Keratinocyte (primary cell): ENCODE results near the gene PLAC1. TPM values are rescaled to one million over a fixed set of nuclear protein-coding genes. Genes with fewer than 3 reads are reported as not detected.

Experiments used
- DNase-seq: peaks from one replicate; pipeline ENCODE4 v3.0.0-alpha.2; 2011; ENCODE audit warnings: low read depth, missing footprints, low spot score
- FAIRE-seq: peaks from 2 replicates; lab custom pipeline; 2011; peaks lifted over from hg19 to GRCh38; lab: Jason Lieb, UNC
- H2AFZ ChIP-seq: 2 replicates; pipeline ENCODE4 v1.6.0; 2012; ENCODE audit warnings: low read length, control low read depth, inconsistent platforms; ENCODE audit not compliant: control insufficient read depth
- H3K27ac ChIP-seq: 2 replicates; pipeline ENCODE4 v1.5.1; 2011; ENCODE audit warnings: low read length; ENCODE audit not compliant: control insufficient read depth, insufficient read depth
- H3K27me3 ChIP-seq: 3 replicates; pipeline ENCODE4 v1.6.0; 2011; ENCODE audit warnings: low read length; ENCODE audit not compliant: control insufficient read depth, insufficient read depth; ENCODE audit errors: extremely low read depth
- H3K36me3 ChIP-seq, 2 experiments: 2 replicates in 1 of 2; 3 replicates in 1 of 2; pipeline ENCODE4 v1.5.1; 2011; ENCODE audit warnings: low read length in 2 of 2, mild to moderate bottlenecking in 1 of 2; ENCODE audit not compliant: control insufficient read depth in 2 of 2, insufficient read depth in 2 of 2; ENCODE audit errors: extremely low read depth in 1 of 2
- H3K4me1 ChIP-seq: 3 replicates; pipeline ENCODE4 v1.5.1; 2011; ENCODE audit warnings: low read length; ENCODE audit not compliant: control insufficient read depth, insufficient read depth; ENCODE audit errors: extremely low read depth
- H3K4me2 ChIP-seq: 3 replicates; pipeline ENCODE4 v1.6.0; 2011; ENCODE audit warnings: low read depth, low read length; ENCODE audit not compliant: control insufficient read depth, insufficient read depth; ENCODE audit errors: extremely low read depth
- H3K4me3 ChIP-seq, 3 experiments: fragments of 200-600 bp in 1 of 3; sonication (generic) in 1 of 3; 2 replicates in 2 of 3; 3 replicates in 1 of 3; pipeline ENCODE4 v1.5.1; 2011 to 2016; ENCODE audit warnings: low read length in 3 of 3, mild to moderate bottlenecking in 3 of 3, control low read depth in 2 of 3, inconsistent platforms in 1 of 3, low read depth in 1 of 3, mixed read lengths in 1 of 3, mixed run types in 1 of 3, moderate library complexity in 1 of 3; ENCODE audit not compliant: control insufficient read depth in 2 of 3, insufficient read depth in 2 of 3; ENCODE audit errors: extremely low read depth in 1 of 3
- H3K79me2 ChIP-seq: 2 replicates; pipeline ENCODE4 v1.6.0; 2012; ENCODE audit warnings: low read length; ENCODE audit not compliant: control insufficient read depth, insufficient read depth
- H3K9ac ChIP-seq: 3 replicates; pipeline ENCODE4 v1.6.0; 2011; ENCODE audit warnings: low read length; ENCODE audit not compliant: control insufficient read depth, insufficient read depth; ENCODE audit errors: extremely low read depth
- H3K9me1 ChIP-seq: 3 replicates; pipeline ENCODE4 v1.6.0; 2011; ENCODE audit warnings: low read length; ENCODE audit not compliant: control insufficient read depth, insufficient read depth; ENCODE audit errors: extremely low read depth
- H3K9me3 ChIP-seq: 2 replicates; pipeline ENCODE4 v1.5.1; 2012; ENCODE audit warnings: low read depth, low read length; ENCODE audit not compliant: control insufficient read depth
- H4K20me1 ChIP-seq: 3 replicates; pipeline ENCODE4 v1.6.0; 2011; ENCODE audit warnings: low read length; ENCODE audit not compliant: control insufficient read depth, insufficient read depth; ENCODE audit errors: extremely low read depth
- CTCF ChIP-seq, 3 experiments: IDR thresholded peaks in 1 of 3; conservative IDR thresholded peaks in 1 of 3; optimal IDR thresholded peaks in 1 of 3; 2 replicates in 2 of 3; 3 replicates in 1 of 3; pipeline versions ENCODE3 to v1.5.1; 2011; ENCODE audit warnings: low read length in 3 of 3, mild to moderate bottlenecking in 3 of 3, moderate library complexity in 2 of 3, control low read depth in 1 of 3, inconsistent platforms in 1 of 3; ENCODE audit not compliant: insufficient read depth in 2 of 3; ENCODE audit errors: extremely low read depth in 1 of 3
- EZH2 ChIP-seq: IDR thresholded peaks from one replicate; pipeline ENCODE4 v1.6.1; 2012; ENCODE audit warnings: inconsistent platforms, mild to moderate bottlenecking, low read length, moderate library complexity
- dilution Hi-C: fragments of 300-500 bp; cut with MboI; formaldehyde crosslinking; loops from one replicate; pipeline ENCODE4 v1.7.0; 2020; ENCODE audit warnings: low sequenced_read_pairs; ENCODE audit not compliant: extremely low pct_ligation_motif_present
- polyA plus RNA-seq, 5 experiments: library from polyadenylated mRNA; depleted of rRNA in 3 of 5; stranded (reverse) in 3 of 5; stranded (forward) in 1 of 5; unstranded in 1 of 5; fragments of >200 nt; gene quantifications; 1 replicate in 1 of 5; 2 replicates in 3 of 5; 3 replicates in 1 of 5; pipeline versions ENCODE4 v1.2.1 to v1.2.3, GENCODE V29; 2011 to 2012; ENCODE audit warnings: missing spikeins in 2 of 5, low read depth in 1 of 5, low replicate concordance in 1 of 5

The PLAC1 gene
- polyA plus RNA-seq, 1 donor (not counting 4 experiments of a cell fraction or from before 2014, with no cell fraction given), result 8.5 TPM

GRCh38 chrX:134529481-134529880 lies 128.8 kb downstream of the PLAC1 start:
- H3K9me3 ChIP-seq, result no peaks in the 10 kb centered on the region
- no peak for FAIRE-seq
- H3K4me3 ChIP-seq, result no peak overlapping the region
- no peak overlapping the region for H3K9ac ChIP-seq
- no peak overlapping the region for H3K4me2 ChIP-seq
- no peaks in the 10 kb centered on the region for H3K79me2 ChIP-seq
- no peak for DNase-seq
- dilution Hi-C loops, result no loop called here
- no peak for TF ChIP-seq CTCF (optimal IDR thresholded peaks at IDR 0.05 in 1 of 3, IDR thresholded peaks at IDR 0.05 in 1 of 3, conservative IDR thresholded peaks at IDR 0.05 in 1 of 3; ENCODE audit: extremely low read depth in 1 of 3, insufficient read depth in 2 of 3, low read length in 3 of 3)
- TF ChIP-seq EZH2, result no peak
- H3K9me1 ChIP-seq, result no peaks in the 10 kb centered on the region
- no peak overlapping the region for H2AFZ ChIP-seq
- no peaks in the 10 kb centered on the region for H3K36me3 ChIP-seq
- peaks cover 9% of the 10 kb centered on the region for H3K4me1 ChIP-seq
- no peaks in the 10 kb centered on the region for H3K27me3 ChIP-seq
- H4K20me1 ChIP-seq, result no peaks in the 10 kb centered on the region
- H3K27ac ChIP-seq, result no peak overlapping the region

- Histone ChIP-seq H3K9me1 (no peaks in the 10 kb centered on the region), H3K27me3 (no peaks in the 10 kb centered on the region), H2AFZ (no peak overlapping the region), H3K27ac (no peak overlapping the region), H3K79me2 (no peaks in the 10 kb centered on the region), H3K4me1 (peaks cover 9% of the 10 kb centered on the region), H4K20me1 (no peaks in the 10 kb centered on the region), H3K36me3 (no peaks in the 10 kb centered on the region), H3K4me3 (no peak overlapping the region), H3K9ac (no peak overlapping the region), H3K9me3 (no peaks in the 10 kb centered on the region), H3K4me2 (no peak overlapping the region)
- TF ChIP-seq CTCF (optimal IDR thresholded peaks at IDR 0.05 in 1 of 3, IDR thresholded peaks at IDR 0.05 in 1 of 3, conservative IDR thresholded peaks at IDR 0.05 in 1 of 3; ENCODE audit: extremely low read depth in 1 of 3, insufficient read depth in 2 of 3, low read length in 3 of 3), result no peak
- TF ChIP-seq EZH2, result no peak
- FAIRE-seq (no peak), DNase-seq (no peak)
- dilution Hi-C loops, result no loop called here
Measured at GRCh38 chrX:134528960-134529359, 129.3 kb downstream of the PLAC1 start.
